Keratinocyte (primary cell): Measurements from ENCODE around the gene INO80E. TPM values are rescaled to one million over a fixed set of nuclear protein-coding genes. Genes with fewer than 3 reads are reported as not detected.

Source experiments
- DNase-seq: peaks from one replicate; pipeline ENCODE4 v3.0.0-alpha.2; 2011; ENCODE audit warnings: low read depth, missing footprints, low spot score
- FAIRE-seq: peaks from 2 replicates; lab custom pipeline; 2011; peaks lifted over from hg19 to GRCh38; lab: Jason Lieb, UNC
- H2AFZ ChIP-seq: 2 replicates; pipeline ENCODE4 v1.6.0; 2012; ENCODE audit warnings: low read length, control low read depth, inconsistent platforms; ENCODE audit not compliant: control insufficient read depth
- H3K27ac ChIP-seq: 2 replicates; pipeline ENCODE4 v1.5.1; 2011; ENCODE audit warnings: low read length; ENCODE audit not compliant: control insufficient read depth, insufficient read depth
- H3K27me3 ChIP-seq: 3 replicates; pipeline ENCODE4 v1.6.0; 2011; ENCODE audit warnings: low read length; ENCODE audit not compliant: control insufficient read depth, insufficient read depth; ENCODE audit errors: extremely low read depth
- H3K36me3 ChIP-seq, 2 experiments: 2 replicates in 1 of 2; 3 replicates in 1 of 2; pipeline ENCODE4 v1.5.1; 2011; ENCODE audit warnings: low read length in 2 of 2, mild to moderate bottlenecking in 1 of 2; ENCODE audit not compliant: control insufficient read depth in 2 of 2, insufficient read depth in 2 of 2; ENCODE audit errors: extremely low read depth in 1 of 2
- H3K4me1 ChIP-seq: 3 replicates; pipeline ENCODE4 v1.5.1; 2011; ENCODE audit warnings: low read length; ENCODE audit not compliant: control insufficient read depth, insufficient read depth; ENCODE audit errors: extremely low read depth
- H3K4me2 ChIP-seq: 3 replicates; pipeline ENCODE4 v1.6.0; 2011; ENCODE audit warnings: low read depth, low read length; ENCODE audit not compliant: control insufficient read depth, insufficient read depth; ENCODE audit errors: extremely low read depth
- H3K4me3 ChIP-seq, 3 experiments: fragments of 200-600 bp in 1 of 3; sonication (generic) in 1 of 3; 2 replicates in 2 of 3; 3 replicates in 1 of 3; pipeline ENCODE4 v1.5.1; 2011 to 2016; ENCODE audit warnings: low read length in 3 of 3, mild to moderate bottlenecking in 3 of 3, control low read depth in 2 of 3, inconsistent platforms in 1 of 3, low read depth in 1 of 3, mixed read lengths in 1 of 3, mixed run types in 1 of 3, moderate library complexity in 1 of 3; ENCODE audit not compliant: control insufficient read depth in 2 of 3, insufficient read depth in 2 of 3; ENCODE audit errors: extremely low read depth in 1 of 3
- H3K79me2 ChIP-seq: 2 replicates; pipeline ENCODE4 v1.6.0; 2012; ENCODE audit warnings: low read length; ENCODE audit not compliant: control insufficient read depth, insufficient read depth
- H3K9ac ChIP-seq: 3 replicates; pipeline ENCODE4 v1.6.0; 2011; ENCODE audit warnings: low read length; ENCODE audit not compliant: control insufficient read depth, insufficient read depth; ENCODE audit errors: extremely low read depth
- H3K9me1 ChIP-seq: 3 replicates; pipeline ENCODE4 v1.6.0; 2011; ENCODE audit warnings: low read length; ENCODE audit not compliant: control insufficient read depth, insufficient read depth; ENCODE audit errors: extremely low read depth
- H3K9me3 ChIP-seq: 2 replicates; pipeline ENCODE4 v1.5.1; 2012; ENCODE audit warnings: low read depth, low read length; ENCODE audit not compliant: control insufficient read depth
- H4K20me1 ChIP-seq: 3 replicates; pipeline ENCODE4 v1.6.0; 2011; ENCODE audit warnings: low read length; ENCODE audit not compliant: control insufficient read depth, insufficient read depth; ENCODE audit errors: extremely low read depth
- EZH2 ChIP-seq: IDR thresholded peaks from one replicate; pipeline ENCODE4 v1.6.1; 2012; ENCODE audit warnings: inconsistent platforms, mild to moderate bottlenecking, low read length, moderate library complexity
- dilution Hi-C: fragments of 300-500 bp; cut with MboI; formaldehyde crosslinking; loops from one replicate; pipeline ENCODE4 v1.7.0; 2020; ENCODE audit warnings: low sequenced_read_pairs; ENCODE audit not compliant: extremely low pct_ligation_motif_present
- polyA plus RNA-seq, 5 experiments: library from polyadenylated mRNA; depleted of rRNA in 3 of 5; stranded (reverse) in 3 of 5; stranded (forward) in 1 of 5; unstranded in 1 of 5; fragments of >200 nt; gene quantifications; 1 replicate in 1 of 5; 2 replicates in 3 of 5; 3 replicates in 1 of 5; pipeline versions ENCODE4 v1.2.1 to v1.2.3, GENCODE V29; 2011 to 2012; ENCODE audit warnings: missing spikeins in 2 of 5, low read depth in 1 of 5, low replicate concordance in 1 of 5
- TF ChIP-seq, protein P1 (sequence below), 3 experiments: IDR thresholded peaks in 1 of 3; conservative IDR thresholded peaks in 1 of 3; optimal IDR thresholded peaks in 1 of 3; 2 replicates in 2 of 3; 3 replicates in 1 of 3; pipeline versions ENCODE3 to v1.5.1; 2011; ENCODE audit warnings: low read length in 3 of 3, mild to moderate bottlenecking in 3 of 3, moderate library complexity in 2 of 3, control low read depth in 1 of 3, inconsistent platforms in 1 of 3; ENCODE audit not compliant: insufficient read depth in 2 of 3; ENCODE audit errors: extremely low read depth in 1 of 3

Gene INO80E
- polyA plus RNA-seq, 1 donor (not counting 4 experiments of a cell fraction or from before 2014, with no cell fraction given): 26.7 TPM

GRCh38 chr16:30004424-30004776 lies 8.4 kb downstream of the INO80E start:
- no peak for FAIRE-seq
- Histone ChIP-seq H3K4me1 (no peaks in the 10 kb centered on the region), H3K4me3 (no peak overlapping the region), H3K79me2 (no peaks in the 10 kb centered on the region), H3K9me1 (no peaks in the 10 kb centered on the region), H3K36me3 (peaks cover 19 to 20% of the 10 kb centered on the region in 2 experiments), H4K20me1 (no peaks in the 10 kb centered on the region), H3K27ac (no peak overlapping the region), H3K4me2 (no peak overlapping the region), H3K9me3 (no peaks in the 10 kb centered on the region), H3K27me3 (peaks cover 2% of the 10 kb centered on the region), H3K9ac (no peak overlapping the region), H2AFZ (no peak overlapping the region)
- no peak for DNase-seq
- dilution Hi-C loops: no loop called here
- TF ChIP-seq, protein P1, sequence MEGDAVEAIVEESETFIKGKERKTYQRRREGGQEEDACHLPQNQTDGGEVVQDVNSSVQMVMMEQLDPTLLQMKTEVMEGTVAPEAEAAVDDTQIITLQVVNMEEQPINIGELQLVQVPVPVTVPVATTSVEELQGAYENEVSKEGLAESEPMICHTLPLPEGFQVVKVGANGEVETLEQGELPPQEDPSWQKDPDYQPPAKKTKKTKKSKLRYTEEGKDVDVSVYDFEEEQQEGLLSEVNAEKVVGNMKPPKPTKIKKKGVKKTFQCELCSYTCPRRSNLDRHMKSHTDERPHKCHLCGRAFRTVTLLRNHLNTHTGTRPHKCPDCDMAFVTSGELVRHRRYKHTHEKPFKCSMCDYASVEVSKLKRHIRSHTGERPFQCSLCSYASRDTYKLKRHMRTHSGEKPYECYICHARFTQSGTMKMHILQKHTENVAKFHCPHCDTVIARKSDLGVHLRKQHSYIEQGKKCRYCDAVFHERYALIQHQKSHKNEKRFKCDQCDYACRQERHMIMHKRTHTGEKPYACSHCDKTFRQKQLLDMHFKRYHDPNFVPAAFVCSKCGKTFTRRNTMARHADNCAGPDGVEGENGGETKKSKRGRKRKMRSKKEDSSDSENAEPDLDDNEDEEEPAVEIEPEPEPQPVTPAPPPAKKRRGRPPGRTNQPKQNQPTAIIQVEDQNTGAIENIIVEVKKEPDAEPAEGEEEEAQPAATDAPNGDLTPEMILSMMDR (optimal IDR thresholded peaks at IDR 0.05 in 1 of 3, IDR thresholded peaks at IDR 0.05 in 1 of 3, conservative IDR thresholded peaks at IDR 0.05 in 1 of 3; ENCODE audit: extremely low read depth in 1 of 3, insufficient read depth in 2 of 3, low read length in 3 of 3): no peak
- no peak for TF ChIP-seq EZH2

DNA sequence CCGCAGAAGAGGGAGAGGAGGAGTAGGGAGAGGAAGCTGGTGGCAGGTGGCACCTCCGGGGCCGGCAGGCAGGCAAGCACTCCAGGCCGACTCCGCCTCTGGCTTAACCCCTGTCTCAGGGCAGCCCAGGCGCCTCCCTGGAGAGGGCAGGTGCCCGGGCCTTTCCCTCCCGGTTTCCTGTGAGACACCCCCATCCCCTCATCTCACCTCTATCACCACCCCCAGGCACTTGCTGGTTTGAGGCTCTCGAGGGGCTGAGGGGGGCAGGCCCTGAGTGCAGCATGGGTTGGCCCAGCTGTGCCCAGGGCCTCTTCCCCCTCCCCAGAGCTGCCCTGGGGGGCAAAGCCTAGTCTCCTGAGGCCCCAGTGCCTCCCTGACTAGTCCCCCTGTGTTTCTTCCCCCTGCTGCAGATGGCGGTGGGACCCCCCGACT lies 8.8 kb downstream of the INO80E start:
- FAIRE-seq: no peak
- H3K79me2 ChIP-seq: no peaks in the 10 kb centered on the region
- H3K36me3 ChIP-seq: peaks cover 15 to 17% of the 10 kb centered on the region in 2 experiments
- H3K9me1 ChIP-seq: no peaks in the 10 kb centered on the region
- no peak overlapping the region for H3K9ac ChIP-seq
- no peaks in the 10 kb centered on the region for H3K4me1 ChIP-seq
- DNase-seq: no peak
- H3K27me3 ChIP-seq: peaks cover 4% of the 10 kb centered on the region
- H2AFZ ChIP-seq: no peak overlapping the region
- dilution Hi-C loops: no loop called here
- no peak overlapping the region for H3K4me3 ChIP-seq
- TF ChIP-seq EZH2: no peak
- TF ChIP-seq, protein P1 (optimal IDR thresholded peaks at IDR 0.05 in 1 of 3, IDR thresholded peaks at IDR 0.05 in 1 of 3, conservative IDR thresholded peaks at IDR 0.05 in 1 of 3; ENCODE audit: extremely low read depth in 1 of 3, insufficient read depth in 2 of 3, low read length in 3 of 3): no peak
- H3K4me2 ChIP-seq: no peak overlapping the region
- no peaks in the 10 kb centered on the region for H3K9me3 ChIP-seq
- no peak overlapping the region for H3K27ac ChIP-seq
- H4K20me1 ChIP-seq: no peaks in the 10 kb centered on the region
